Erythroblast (primary cell): ENCODE results near the gene TMC1.

Experiments used
- GATA1 ChIP-seq: IDR thresholded peaks from 2 replicates; pipeline ENCODE4 v1.6.1; 2011; ENCODE audit warnings: low read depth, mild to moderate bottlenecking, control low read depth, low read length, moderate library complexity
- POLR2A ChIP-seq: IDR thresholded peaks from 2 replicates; pipeline ENCODE4 v1.6.1; 2011; ENCODE audit warnings: mild to moderate bottlenecking, low read length

DNA sequence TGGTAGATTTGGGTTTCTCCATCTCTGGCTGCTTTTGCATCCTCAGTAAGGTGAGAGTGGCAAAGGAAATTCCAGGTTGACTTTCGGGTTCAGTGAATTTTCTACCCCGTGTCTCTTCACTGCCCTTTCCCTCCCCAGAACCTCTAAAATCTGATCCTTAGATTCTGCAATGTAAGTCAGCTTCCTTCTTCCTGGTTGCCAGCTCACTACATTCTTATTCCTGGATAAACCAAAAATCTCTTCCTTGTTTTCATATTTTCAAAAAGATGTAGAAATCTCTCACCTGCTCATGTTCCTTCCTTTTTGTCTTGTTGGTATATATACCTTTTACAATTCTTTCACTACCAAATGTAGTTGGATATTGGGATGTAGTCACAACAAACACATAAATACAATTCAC is 145.8 kb downstream of the TMC1 start:
- TF ChIP-seq POLR2A (no peak), GATA1 (no peak)
